Measurements from ENCODE around the gene RTF2. TPM values are rescaled to one million over a fixed set of nuclear protein-coding genes. Genes with fewer than 3 reads are reported as not detected.

Gene RTF2
- total and polyA plus RNA-seq, 2 experiments from 2014 or later = 141 to 257 TPM

GRCh38 chr20:56458206-56458821 lies 10.1 kb upstream of the RTF2 start:
- H3K4me3 ChIP-seq = no peak overlapping the region
- H3F3A ChIP-seq (ENCODE audit: insufficient read depth) = no peaks in the 10 kb centered on the region
- no peaks in the 10 kb centered on the region for H4K20me1 ChIP-seq (ENCODE audit: insufficient read depth)
- no peaks in the 10 kb centered on the region for H3K79me2 ChIP-seq (ENCODE audit: insufficient read depth)
- TF ChIP-seq EZH2phosphoT487 (IDR thresholded peaks at IDR 0.05; ENCODE audit: insufficient read depth, low read depth) (no peak), EZH2 (IDR thresholded peaks at IDR 0.05; ENCODE audit: insufficient read depth, poor library complexity, severe bottlenecking) (no peak)
- WGBS, 2 experiments (ENCODE audit: low coverage in 1 of 2, low lambda C conversion rate in 2 of 2, missing lambda C conversion rate in 2 of 2) = 77% methylated on average over 22 of the region's 22 CpGs
- no peaks in the 10 kb centered on the region for H3K27me3 ChIP-seq (replicated peaks; ENCODE audit: insufficient read depth)
- no peak overlapping the region for H2AFZ ChIP-seq
- no peak for DNase-seq
- H3K9me3 ChIP-seq (ENCODE audit: low read depth) = no peaks in the 10 kb centered on the region
- no peak overlapping the region for H3K4me2 ChIP-seq (ENCODE audit: unreplicated experiment)
- no peaks in the 10 kb centered on the region for H3K4me1 ChIP-seq (ENCODE audit: insufficient read depth)
- H3K36me3 ChIP-seq (ENCODE audit: low read depth) = peaks cover 6% of the 10 kb centered on the region; the same call in 1 of the 2 replicates
- no peak overlapping the region for H3K9ac ChIP-seq
- no peaks in the 10 kb centered on the region for H3K9me2 ChIP-seq (ENCODE audit: insufficient read depth)
- in situ Hi-C loops (cut with MboI) = no loop called here
- H3K27ac ChIP-seq = no peak overlapping the region

- H3K27ac ChIP-seq = no peak overlapping the region
- no peak for TF ChIP-seq EZH2phosphoT487 (IDR thresholded peaks at IDR 0.05; ENCODE audit: insufficient read depth, low read depth)
These were observed 8.0 kb upstream of the RTF2 start for GRCh38 chr20:56460459-56460858.

GRCh38 chr20:56461576-56461975 lies 6.9 kb upstream of the RTF2 start:
- Histone ChIP-seq H3K36me3 (ENCODE audit: low read depth) (peaks cover 6% of the 10 kb centered on the region; the same call in 1 of the 2 replicates), H4K20me1 (ENCODE audit: insufficient read depth) (no peaks in the 10 kb centered on the region), H2AFZ (no peak overlapping the region), H3K4me1 (ENCODE audit: insufficient read depth) (no peaks in the 10 kb centered on the region), H3K4me2 (ENCODE audit: unreplicated experiment) (no peak overlapping the region), H3F3A (ENCODE audit: insufficient read depth) (0 out of 2 replicates have a peak, but pooled peaks cover 3% of the 10 kb centered on the region), H3K27ac (no peak overlapping the region), H3K27me3 (replicated peaks; ENCODE audit: insufficient read depth) (no peaks in the 10 kb centered on the region), H3K4me3 (no peak overlapping the region), H3K9me3 (ENCODE audit: low read depth) (no peaks in the 10 kb centered on the region), H3K9ac (no peak overlapping the region), H3K79me2 (ENCODE audit: insufficient read depth) (no peaks in the 10 kb centered on the region), H3K9me2 (ENCODE audit: insufficient read depth) (no peaks in the 10 kb centered on the region)
- in situ Hi-C loops (cut with MboI) = no loop called here
- DNase-seq = no peak
- WGBS, 2 experiments (ENCODE audit: low coverage in 1 of 2, low lambda C conversion rate in 2 of 2, missing lambda C conversion rate in 2 of 2) = 31 to 48% methylated on average over 3 of the region's 3 CpGs
- no peak for TF ChIP-seq EZH2phosphoT487 (IDR thresholded peaks at IDR 0.05; ENCODE audit: insufficient read depth, low read depth)
- no peak for TF ChIP-seq EZH2 (IDR thresholded peaks at IDR 0.05; ENCODE audit: insufficient read depth, poor library complexity, severe bottlenecking)

More at GRCh38 chr20:56460459-56460858, 8.0 kb upstream of the RTF2 start:
- Histone ChIP-seq H3K9me2 (ENCODE audit: insufficient read depth) (no peaks in the 10 kb centered on the region), H2AFZ (no peak overlapping the region), H3K4me2 (ENCODE audit: unreplicated experiment) (no peak overlapping the region), H4K20me1 (ENCODE audit: insufficient read depth) (no peaks in the 10 kb centered on the region), H3K27me3 (replicated peaks; ENCODE audit: insufficient read depth) (no peaks in the 10 kb centered on the region), H3K36me3 (ENCODE audit: low read depth) (peaks cover 6% of the 10 kb centered on the region; the same call in 1 of the 2 replicates), H3K79me2 (ENCODE audit: insufficient read depth) (no peaks in the 10 kb centered on the region), H3K4me1 (ENCODE audit: insufficient read depth) (no peaks in the 10 kb centered on the region), H3F3A (ENCODE audit: insufficient read depth) (no peaks in the 10 kb centered on the region), H3K4me3 (no peak overlapping the region), H3K9me3 (ENCODE audit: low read depth) (no peaks in the 10 kb centered on the region), H3K9ac (no peak overlapping the region)
- in situ Hi-C loops (cut with MboI) = no loop called here
- no peak for DNase-seq
- 45 to 46% methylated on average over 3 of the region's 3 CpGs for WGBS, 2 experiments (ENCODE audit: low coverage in 1 of 2, low lambda C conversion rate in 2 of 2, missing lambda C conversion rate in 2 of 2)

GRCh38 chr20:56463428-56463827 lies 5.0 kb upstream of the RTF2 start:
- in situ Hi-C loops (cut with MboI) = no loop called here
- Histone ChIP-seq H3K4me1 (ENCODE audit: insufficient read depth) (peaks cover 8% of the 10 kb centered on the region), H3K27me3 (replicated peaks; ENCODE audit: insufficient read depth) (no peaks in the 10 kb centered on the region), H3K4me2 (ENCODE audit: unreplicated experiment) (no peak overlapping the region), H3K36me3 (ENCODE audit: low read depth) (peaks cover 6% of the 10 kb centered on the region; the same call in 1 of the 2 replicates), H3F3A (ENCODE audit: insufficient read depth) (peaks cover 13% of the 10 kb centered on the region; the same call in 1 of the 2 replicates), H3K4me3 (no peak overlapping the region), H3K79me2 (ENCODE audit: insufficient read depth) (peaks cover under 1% of the 10 kb centered on the region), H4K20me1 (ENCODE audit: insufficient read depth) (no peaks in the 10 kb centered on the region), H2AFZ (no peak overlapping the region), H3K9me2 (ENCODE audit: insufficient read depth) (no peaks in the 10 kb centered on the region), H3K27ac (no peak overlapping the region), H3K9me3 (ENCODE audit: low read depth) (no peaks in the 10 kb centered on the region), H3K9ac (no peak overlapping the region)
- TF ChIP-seq EZH2 (IDR thresholded peaks at IDR 0.05; ENCODE audit: insufficient read depth, poor library complexity, severe bottlenecking) (no peak), EZH2phosphoT487 (IDR thresholded peaks at IDR 0.05; ENCODE audit: insufficient read depth, low read depth) (no peak)
- no peak for DNase-seq
- WGBS, 2 experiments (ENCODE audit: low coverage in 1 of 2, low lambda C conversion rate in 2 of 2, missing lambda C conversion rate in 2 of 2) = 86 to 93% methylated on average over 3 of the region's 3 CpGs
